HG03521 (cell line): ENCODE results near the gene MAGEB3.
"Not testable (repeated sequence)": the region's sequence is repeated elsewhere in the genome, so short reads cannot be mapped to it uniquely, and the experiment has no call there.

Experiments
- ATAC-seq: cut with Tn5 transposase; IDR thresholded peaks from one replicate; pipeline ENCODE4 v1.9.1; 2021; ENCODE audit warnings: mild to moderate bottlenecking, moderate library complexity; ENCODE audit not compliant: unreplicated experiment

MAGEB3 gene

GRCh38 chrX:30230395-30230794 lies at the start of gene MAGEB3:
Gene MAGEB3, plus strand, starts transcription at chrX:30230657. Its CDS starts 5,268 bp downstream, at chrX:30235925.
- ATAC-seq = no peak

GRCh38 chrX:30181353-30181752 lies 49.1 kb upstream of the MAGEB3 start:
- no peak for ATAC-seq

GRCh38 chrX:30183554-30183953 lies 46.9 kb upstream of the MAGEB3 start:
- ATAC-seq = no peak

- ATAC-seq = no peak
These were observed 40.0 kb upstream of the MAGEB3 start for GRCh38 chrX:30190426-30190825.

- not testable (repeated sequence) for ATAC-seq
These were observed 36.5 kb upstream of the MAGEB3 start for GRCh38 chrX:30193910-30194309.

GRCh38 chrX:30196322-30196721 lies 34.1 kb upstream of the MAGEB3 start:
- no peak for ATAC-seq

- no peak for ATAC-seq
These were observed 18.3 kb upstream of the MAGEB3 start for GRCh38 chrX:30212172-30212571.

GRCh38 chrX:30215357-30215843 lies 15.1 kb upstream of the MAGEB3 start, which contains the start of gene MAGEB2:
Gene MAGEB2, plus strand, starts transcription at chrX:30215563. Its CDS starts 3,018 bp downstream, at chrX:30218581.
- ATAC-seq = no peak

- no peak for ATAC-seq
These were observed 13.0 kb upstream of the MAGEB3 start for GRCh38 chrX:30217465-30217864.

- ATAC-seq = no peak
These were observed 11.1 kb upstream of the MAGEB3 start for GRCh38 chrX:30219372-30219771.

GRCh38 chrX:30220661-30221060 lies 9.8 kb upstream of the MAGEB3 start:
- ATAC-seq = no peak

- no peak for ATAC-seq
These were observed 5.9 kb upstream of the MAGEB3 start for GRCh38 chrX:30224536-30224935.

GRCh38 chrX:30228526-30228925 lies 1.9 kb upstream of the MAGEB3 start:
- ATAC-seq = no peak

- ATAC-seq = no peak
These were observed 11.4 kb downstream of the MAGEB3 start, which contains the start of gene MAGEB4 for GRCh38 chrX:30241724-30242415. Gene MAGEB4, plus strand, starts transcription at chrX:30242000. Its CDS starts 136 bp downstream, at chrX:30242136.

GRCh38 chrX:30246769-30247489 lies 16.5 kb downstream of the MAGEB3 start, which contains the start of gene MAGEB1:
Gene MAGEB1, plus strand, starts transcription at chrX:30247146. Its CDS starts 3,348 bp downstream, at chrX:30250494.
- ATAC-seq = no peak

GRCh38 chrX:30248854-30249253 lies 18.4 kb downstream of the MAGEB3 start:
- ATAC-seq = no peak

- ATAC-seq = no peak
These were observed 22.8 kb downstream of the MAGEB3 start for GRCh38 chrX:30253257-30253656.

GRCh38 chrX:30259927-30260326 lies 29.5 kb downstream of the MAGEB3 start:
- no peak for ATAC-seq

GRCh38 chrX:30261012-30261411 lies 30.6 kb downstream of the MAGEB3 start:
- no peak for ATAC-seq

GRCh38 chrX:30262763-30263162 lies 32.3 kb downstream of the MAGEB3 start:
- no peak for ATAC-seq

GRCh38 chrX:30270639-30271038 lies 40.2 kb downstream of the MAGEB3 start:
- ATAC-seq = no peak

- ATAC-seq = no peak
These were observed 45.0 kb downstream of the MAGEB3 start for GRCh38 chrX:30275498-30275897.
